GM15510 (cell line): ENCODE results near the gene TRPM7.

Source experiments
- POLR2A ChIP-seq: IDR thresholded peaks from 3 replicates; pipeline ENCODE4 v1.6.1; 2011; ENCODE audit warnings: borderline replicate concordance; ENCODE audit not compliant: insufficient read length; ENCODE audit errors: extremely low read depth

Gene TRPM7

DNA sequence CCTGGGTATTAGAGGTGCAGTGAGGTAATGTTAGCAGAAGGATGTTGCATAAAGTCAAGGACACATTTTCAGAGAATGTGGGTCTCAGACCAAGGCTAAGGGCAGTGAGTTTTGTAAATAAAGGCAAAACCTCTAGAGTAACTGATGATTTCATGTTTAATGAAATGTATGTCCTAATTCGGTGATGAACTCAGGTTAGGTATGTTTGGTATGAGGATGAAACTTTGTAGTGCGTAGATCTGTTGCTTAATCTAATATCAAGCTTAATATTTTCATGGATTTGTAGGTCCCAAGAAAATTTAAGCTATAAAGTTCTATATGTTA, 143.7 kb downstream of the TRPM7 start:
- TF ChIP-seq POLR2A: no peak

DNA sequence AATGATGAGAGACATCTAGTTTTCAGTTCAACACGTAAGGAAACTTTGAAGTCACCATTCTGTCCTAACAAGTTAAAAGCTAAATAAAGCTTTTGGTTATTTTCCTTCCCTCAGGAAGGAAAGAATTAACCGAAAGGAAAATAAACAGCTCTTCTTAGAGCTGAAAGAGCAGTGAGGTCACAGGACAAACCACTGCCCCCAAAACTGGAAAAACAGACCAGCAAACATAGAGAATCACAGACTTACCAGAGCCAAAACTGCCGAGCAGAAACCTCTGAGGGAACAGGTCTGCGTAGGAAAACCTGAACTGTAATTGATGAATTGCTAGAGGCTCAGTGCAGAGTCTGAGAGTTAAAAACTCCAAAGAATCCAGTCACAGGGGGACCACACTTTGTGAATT, 154.8 kb downstream of the TRPM7 start:
- no peak for TF ChIP-seq POLR2A

DNA sequence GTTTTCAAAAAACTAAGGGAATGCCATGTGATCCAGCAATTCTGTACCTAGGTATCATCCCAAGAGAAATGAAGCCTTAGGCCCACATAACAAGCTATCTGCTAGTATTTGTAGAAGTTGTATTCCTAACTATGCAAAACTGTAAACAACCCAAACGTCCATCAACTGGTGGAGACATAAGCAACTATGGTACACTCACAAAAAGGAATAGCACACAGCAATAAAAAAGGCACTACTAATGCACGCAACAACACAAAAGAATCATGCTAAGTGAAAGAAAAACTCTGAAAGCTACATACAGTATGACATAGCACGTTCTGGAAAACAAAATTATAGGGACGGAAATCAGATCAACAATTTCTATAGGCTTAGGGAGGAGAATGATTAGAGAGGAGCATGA, 155.4 kb downstream of the TRPM7 start:
- TF ChIP-seq POLR2A: no peak

DNA sequence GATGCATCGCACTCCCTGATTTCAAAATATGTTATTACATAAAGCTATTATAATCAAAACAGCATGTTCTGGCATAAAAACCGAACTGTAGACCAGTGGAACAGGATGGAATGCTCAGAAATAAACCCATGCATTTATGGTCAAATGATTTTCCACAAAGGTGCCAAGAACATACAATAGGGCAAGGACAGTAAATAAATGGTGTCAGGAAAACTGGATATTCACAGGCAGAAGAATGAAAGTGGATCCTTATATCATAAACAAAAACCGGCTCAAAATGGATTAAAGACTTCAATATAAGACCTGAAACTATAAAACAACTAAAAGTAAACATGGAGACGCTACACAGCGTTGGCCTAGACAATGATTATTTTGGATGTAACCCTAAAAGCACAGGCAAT, 162.7 kb downstream of the TRPM7 start:
- TF ChIP-seq POLR2A: no peak

DNA sequence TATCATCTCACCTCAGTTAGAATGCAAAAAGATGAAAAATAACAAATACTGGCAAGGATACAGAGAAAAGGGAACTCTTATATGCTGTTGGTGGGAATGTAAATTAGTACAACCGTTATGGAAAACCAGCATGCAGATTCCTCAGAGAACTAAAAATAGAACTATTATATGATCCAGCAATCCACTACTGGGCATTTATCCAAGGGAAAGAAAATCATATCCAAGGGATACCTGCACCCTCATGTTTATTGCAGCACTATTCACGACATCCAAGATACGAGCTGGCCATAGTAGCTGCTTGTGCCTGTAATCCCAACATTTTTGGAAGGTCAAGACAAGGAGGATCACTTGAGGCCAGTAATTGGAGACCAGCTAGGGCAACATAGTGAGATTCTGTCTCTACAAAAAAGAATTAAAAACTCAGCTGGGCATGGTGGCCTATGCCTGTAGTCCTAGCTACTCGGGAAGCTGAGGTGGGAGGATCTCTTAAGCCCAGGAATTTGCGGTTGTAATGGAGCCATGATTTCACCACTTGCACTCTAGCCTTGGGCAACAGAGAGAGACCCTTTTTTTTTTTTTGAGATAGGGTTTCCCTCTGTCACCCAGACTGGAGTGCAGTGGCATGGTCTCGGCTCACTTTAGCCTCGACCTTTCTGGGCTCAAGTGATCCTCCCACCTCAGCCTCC, 166.7 kb downstream of the TRPM7 start:
- no peak for TF ChIP-seq POLR2A

DNA sequence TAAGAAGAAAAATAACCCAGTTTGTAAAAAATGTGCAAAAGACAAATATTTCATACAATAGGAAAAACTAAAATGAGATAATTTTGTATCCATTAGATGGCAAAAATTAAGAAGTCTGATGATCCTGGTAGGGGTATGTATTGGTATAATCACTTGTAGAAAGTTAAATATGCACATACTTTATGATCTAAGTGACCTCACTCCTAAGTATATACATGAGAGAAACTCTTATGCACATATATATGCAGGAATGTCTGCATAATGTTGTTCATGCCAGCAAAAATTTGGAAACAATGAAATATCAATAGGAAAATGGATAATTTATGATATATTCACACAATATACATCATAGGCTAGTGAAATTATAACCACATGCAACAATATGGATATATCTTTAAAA, 173.6 kb downstream of the TRPM7 start:
- no peak for TF ChIP-seq POLR2A
